Vagina (tissue), 2 donors: ENCODE results near the gene CFAP90. TPM values are rescaled to one million over a fixed set of nuclear protein-coding genes. Genes with fewer than 3 reads are reported as not detected.

ENCODE experiments used
- DNase-seq, 2 donors: peaks; one replicate each; pipeline ENCODE4 v3.0.0-alpha.2; 2017; ENCODE audit errors: extremely low spot score in 2 of 2
- H3K27ac ChIP-seq: fragments of 200-600 bp; sonication (generic); one replicate; pipeline ENCODE4 v1.5.1; 2019
- H3K27me3 ChIP-seq: fragments of 200-600 bp; sonication (generic); one replicate; pipeline ENCODE4 v1.5.1; 2019
- H3K36me3 ChIP-seq, 2 donors: fragments of 200-600 bp; sonication (generic); one replicate each; pipeline ENCODE4 v1.5.1; 2017 to 2019
- H3K4me1 ChIP-seq: fragments of 200-600 bp; sonication (generic); one replicate; pipeline ENCODE4 v1.5.1; 2019
- H3K4me3 ChIP-seq, 2 donors: fragments of 200-600 bp; sonication (generic); 1 replicate in 1 of 2; 2 replicates in 1 of 2; pipeline ENCODE4 v1.5.1; 2016 to 2019
- H3K9me3 ChIP-seq: fragments of 200-600 bp; sonication (generic); one replicate; pipeline ENCODE4 v1.5.1; 2019
- POLR2A ChIP-seq, 2 donors: fragments of 450-650 bp; IDR thresholded peaks; one replicate each; pipeline ENCODE4 v1.6.1; 2017; ENCODE audit warnings: antibody characterized with exemption in 2 of 2, mild to moderate bottlenecking in 2 of 2, moderate library complexity in 2 of 2
- POLR2AphosphoS5 ChIP-seq, 2 donors: sonication (generic); formaldehyde crosslinking; IDR thresholded peaks; one replicate each; pipeline ENCODE4 v1.9.0; 2017; ENCODE audit warnings: antibody characterized with exemption in 2 of 2, mild to moderate bottlenecking in 2 of 2, low read depth in 1 of 2; ENCODE audit not compliant: insufficient read depth in 1 of 2
- intact Hi-C: fragments of 100-400 bp; cut with DNase I; formaldehyde crosslinking; loops from one replicate; pipeline ENCODE4 v1.15.1; 2023
- total RNA-seq: library from RNA; depleted of rRNA; stranded (reverse); fragments of >200 nt; gene quantifications from one replicate; pipeline ENCODE4 v1.2.3, GENCODE V29; 2016
- TF ChIP-seq, protein P1 (sequence below), 3 experiments: fragments of 450-650 bp in 2 of 3; fragments of 200-600 bp in 1 of 3; sonication (generic) in 1 of 3; IDR thresholded peaks; one replicate each; pipeline ENCODE4 v1.5.1; 2017 to 2019; ENCODE audit warnings: antibody characterized with exemption in 3 of 3, mild to moderate bottlenecking in 2 of 3, moderate library complexity in 2 of 3

The CFAP90 gene
- total RNA-seq, 1 donor from 2014 or later = 2.5 TPM

DNA sequence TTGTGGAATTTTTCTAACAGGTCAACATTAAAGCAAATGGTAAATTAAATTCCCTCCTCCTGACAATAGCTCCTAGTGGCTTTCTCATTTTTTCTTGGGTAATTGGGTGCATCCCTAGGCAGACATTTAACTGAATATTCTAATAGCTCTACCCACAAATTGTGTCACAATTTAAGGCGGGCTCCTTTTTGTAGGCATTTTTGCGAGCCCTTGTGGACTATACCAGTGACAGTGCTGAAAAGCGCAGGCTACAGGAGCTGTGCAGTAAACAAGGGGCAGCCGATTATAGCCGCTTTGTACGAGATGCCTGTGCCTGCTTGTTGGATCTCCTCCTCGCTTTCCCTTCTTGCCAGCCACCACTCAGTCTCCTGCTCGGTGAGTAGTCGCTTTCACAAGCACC, 38.0 kb upstream of the CFAP90 start:
- Histone ChIP-seq H3K9me3 (no peaks in the 10 kb centered on the region), H3K36me3 (peaks cover 7 to 80% of the 10 kb centered on the region in 2 donors), H3K4me1 (no peaks in the 10 kb centered on the region), H3K4me3 (no peak overlapping the region), H3K27ac (no peak overlapping the region), H3K27me3 (no peaks in the 10 kb centered on the region)
- no peak for DNase-seq
- intact Hi-C loops = no loop called here
- TF ChIP-seq, protein P1, sequence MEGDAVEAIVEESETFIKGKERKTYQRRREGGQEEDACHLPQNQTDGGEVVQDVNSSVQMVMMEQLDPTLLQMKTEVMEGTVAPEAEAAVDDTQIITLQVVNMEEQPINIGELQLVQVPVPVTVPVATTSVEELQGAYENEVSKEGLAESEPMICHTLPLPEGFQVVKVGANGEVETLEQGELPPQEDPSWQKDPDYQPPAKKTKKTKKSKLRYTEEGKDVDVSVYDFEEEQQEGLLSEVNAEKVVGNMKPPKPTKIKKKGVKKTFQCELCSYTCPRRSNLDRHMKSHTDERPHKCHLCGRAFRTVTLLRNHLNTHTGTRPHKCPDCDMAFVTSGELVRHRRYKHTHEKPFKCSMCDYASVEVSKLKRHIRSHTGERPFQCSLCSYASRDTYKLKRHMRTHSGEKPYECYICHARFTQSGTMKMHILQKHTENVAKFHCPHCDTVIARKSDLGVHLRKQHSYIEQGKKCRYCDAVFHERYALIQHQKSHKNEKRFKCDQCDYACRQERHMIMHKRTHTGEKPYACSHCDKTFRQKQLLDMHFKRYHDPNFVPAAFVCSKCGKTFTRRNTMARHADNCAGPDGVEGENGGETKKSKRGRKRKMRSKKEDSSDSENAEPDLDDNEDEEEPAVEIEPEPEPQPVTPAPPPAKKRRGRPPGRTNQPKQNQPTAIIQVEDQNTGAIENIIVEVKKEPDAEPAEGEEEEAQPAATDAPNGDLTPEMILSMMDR (IDR thresholded peaks at IDR 0.05) = no peak
- no peak for TF ChIP-seq POLR2AphosphoS5 (IDR thresholded peaks at IDR 0.05; ENCODE audit: insufficient read depth in 1 of 2, low read depth in 1 of 2)
- no peak for TF ChIP-seq POLR2A (IDR thresholded peaks at IDR 0.05)

DNA sequence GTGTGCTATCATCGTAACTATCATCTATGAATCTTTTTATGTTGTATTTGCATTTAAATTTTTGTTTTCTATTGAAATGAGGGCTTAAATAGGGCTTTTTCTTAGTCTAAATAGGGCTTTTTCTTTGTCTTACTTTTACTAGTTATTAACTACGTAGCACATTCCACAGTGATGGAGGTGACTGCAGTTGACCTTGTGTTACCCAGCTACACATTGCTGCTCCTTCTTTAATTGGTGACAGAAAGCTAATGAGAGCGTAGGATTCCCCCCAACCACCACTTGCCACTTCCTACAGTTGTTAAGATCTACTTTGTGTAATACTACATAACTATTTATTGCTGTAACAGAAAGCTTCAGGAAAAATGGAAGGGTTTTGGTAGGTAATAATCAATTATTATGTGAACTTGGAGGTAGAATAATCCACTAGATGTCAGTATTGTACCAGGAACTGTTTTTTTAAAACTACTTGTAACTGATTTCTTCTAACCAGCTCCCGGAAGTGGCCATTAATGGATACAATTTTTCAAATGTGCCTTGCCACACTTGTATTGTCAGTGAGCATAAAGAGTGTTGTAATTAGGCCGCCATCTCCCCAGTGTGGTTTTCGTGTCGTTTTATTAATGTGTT, 36.0 kb upstream of the CFAP90 start:
- Histone ChIP-seq H3K4me1 (no peaks in the 10 kb centered on the region), H3K9me3 (no peaks in the 10 kb centered on the region), H3K4me3 (no peak overlapping the region), H3K36me3 (peaks cover 0 to 68% of the 10 kb centered on the region in 2 donors), H3K27ac (no peak overlapping the region), H3K27me3 (no peaks in the 10 kb centered on the region)
- no peak for TF ChIP-seq POLR2A (IDR thresholded peaks at IDR 0.05)
- TF ChIP-seq, protein P1 (IDR thresholded peaks at IDR 0.05) = peak; percentile 41 to 49 (median 42)
- intact Hi-C loops = no loop called here
- DNase-seq = no peak

DNA sequence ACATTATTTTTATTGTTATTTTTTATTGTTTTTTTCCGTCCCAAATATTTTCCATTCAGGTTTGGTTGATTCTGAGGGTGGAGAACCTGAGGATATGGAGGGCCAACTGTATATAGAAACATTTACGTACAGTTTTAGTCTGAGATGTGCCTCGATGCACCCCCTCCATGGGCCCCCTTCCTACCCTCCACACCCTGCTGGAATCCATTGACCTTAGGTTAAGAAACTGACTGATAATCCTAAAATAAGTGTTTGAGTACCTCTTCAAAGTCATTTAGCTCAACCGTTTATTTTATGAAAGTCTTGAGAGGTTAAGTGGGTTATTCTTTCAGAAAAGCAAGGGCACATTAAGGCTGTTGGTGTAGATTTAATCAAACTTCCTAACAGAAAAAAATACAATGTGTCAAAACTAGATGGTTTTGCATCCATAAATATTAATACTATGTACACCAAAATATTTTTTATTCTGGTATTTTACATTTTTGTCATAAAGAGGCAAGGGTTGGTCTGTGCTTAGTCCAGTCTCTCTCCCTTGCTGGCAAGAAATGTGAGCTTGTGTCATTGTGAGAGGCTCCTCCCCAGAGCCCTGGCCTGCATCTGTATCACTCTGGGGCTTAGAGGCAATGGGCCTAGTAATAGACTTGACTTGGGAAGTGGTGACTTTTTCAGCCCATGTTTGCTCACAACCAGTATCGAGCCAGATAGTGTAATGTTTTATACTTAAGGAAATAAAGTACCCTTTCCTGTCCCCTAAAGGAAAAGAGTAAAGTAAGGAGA, 33.7 kb upstream of the CFAP90 start:
- Histone ChIP-seq H3K36me3 (peaks cover 0 to 61% of the 10 kb centered on the region in 2 donors), H3K27me3 (no peaks in the 10 kb centered on the region), H3K9me3 (no peaks in the 10 kb centered on the region), H3K4me1 (no peaks in the 10 kb centered on the region), H3K27ac (no peak overlapping the region), H3K4me3 (no peak overlapping the region)
- intact Hi-C loops = no loop called here
- TF ChIP-seq POLR2A (IDR thresholded peaks at IDR 0.05) (no peak), POLR2AphosphoS5 (IDR thresholded peaks at IDR 0.05; ENCODE audit: insufficient read depth in 1 of 2, low read depth in 1 of 2) (no peak)
- TF ChIP-seq, protein P1 (IDR thresholded peaks at IDR 0.05) = no peak
- DNase-seq = no peak

DNA sequence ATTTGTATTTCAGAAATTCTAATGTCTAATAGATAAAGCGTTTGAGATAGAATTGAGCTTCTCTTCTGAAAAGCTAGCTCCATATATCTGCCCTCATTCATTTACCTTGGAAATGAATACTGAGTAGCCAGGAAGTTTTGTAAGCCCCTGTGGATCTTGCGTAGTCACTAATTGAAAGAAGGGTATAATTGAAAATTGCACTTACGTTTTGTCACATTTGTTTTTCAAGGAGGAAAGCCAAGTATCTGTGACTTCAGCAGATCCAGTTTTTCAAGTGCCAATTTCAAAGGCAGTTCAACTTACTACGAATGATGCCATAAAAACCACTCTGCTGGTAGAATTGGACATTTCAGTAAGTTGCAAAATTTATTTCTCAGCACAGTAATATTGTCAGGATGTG, 32.0 kb upstream of the CFAP90 start:
- Histone ChIP-seq H3K4me3 (no peak overlapping the region), H3K9me3 (no peaks in the 10 kb centered on the region), H3K4me1 (no peaks in the 10 kb centered on the region), H3K27me3 (no peaks in the 10 kb centered on the region), H3K27ac (no peak overlapping the region), H3K36me3 (peaks cover 0 to 53% of the 10 kb centered on the region in 2 donors)
- intact Hi-C loops = no loop called here
- TF ChIP-seq, protein P1 (IDR thresholded peaks at IDR 0.05) = no peak
- TF ChIP-seq POLR2A (IDR thresholded peaks at IDR 0.05) = no peak
- TF ChIP-seq POLR2AphosphoS5 (IDR thresholded peaks at IDR 0.05; ENCODE audit: insufficient read depth in 1 of 2, low read depth in 1 of 2) = no peak
- DNase-seq = no peak

DNA sequence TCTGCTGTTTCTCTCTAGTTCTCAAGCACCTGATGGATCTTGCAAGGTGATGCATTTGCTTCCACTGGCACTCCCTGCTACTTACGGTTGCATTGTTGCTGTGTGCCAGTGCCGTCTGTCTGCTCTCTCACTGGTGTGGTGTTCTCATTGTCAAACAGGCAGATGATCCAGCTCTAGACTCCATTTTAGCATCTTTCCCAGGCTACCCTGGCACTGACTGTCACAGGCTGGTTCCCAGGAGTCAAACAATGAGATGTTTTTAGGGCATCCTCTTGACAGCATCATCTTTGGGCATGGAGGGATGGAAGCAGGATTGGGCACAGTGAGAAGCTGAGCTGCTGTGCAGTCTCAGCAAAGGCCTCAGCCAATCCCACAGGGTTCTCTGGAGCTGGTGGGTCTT, 30.9 kb upstream of the CFAP90 start:
- Histone ChIP-seq H3K4me1 (no peaks in the 10 kb centered on the region), H3K27ac (no peak overlapping the region), H3K4me3 (no peak overlapping the region), H3K36me3 (peaks cover 0 to 53% of the 10 kb centered on the region in 2 donors), H3K9me3 (no peaks in the 10 kb centered on the region), H3K27me3 (no peaks in the 10 kb centered on the region)
- DNase-seq = no peak
- intact Hi-C loops = no loop called here
- TF ChIP-seq POLR2AphosphoS5 (IDR thresholded peaks at IDR 0.05; ENCODE audit: insufficient read depth in 1 of 2, low read depth in 1 of 2) (no peak), POLR2A (IDR thresholded peaks at IDR 0.05) (no peak)
- TF ChIP-seq, protein P1 (IDR thresholded peaks at IDR 0.05) = no peak
